Gastrocnemius medialis (tissue), 4 donors: ENCODE results near the gene CGB3. TPM values are rescaled to one million over a fixed set of nuclear protein-coding genes. Genes with fewer than 3 reads are reported as not detected.
A peak's percentile ranks its signal among the peaks of the same experiment; 100 is the strongest.
"Not testable (repeated sequence)": the region's sequence is repeated elsewhere in the genome, so short reads cannot be mapped to it uniquely, and the experiment has no call there.

Experiments
- ATAC-seq, 2 donors: fragments of 150-250 bp; one replicate each; pipeline ENCODE4 v1.9.1; 2016
- DNase-seq, 2 donors: peaks; one replicate each; pipeline ENCODE4 v3.0.0-alpha.2; 2019
- H3K27ac ChIP-seq, 4 donors: fragments of 200-600 bp; sonication (generic); 1 replicate in 1 of 4; 2 replicates in 3 of 4; pipeline ENCODE4 v1.5.1; 2016 to 2018; ENCODE audit warnings: mild to moderate bottlenecking in 2 of 4, moderate library complexity in 1 of 4
- H3K27me3 ChIP-seq, 3 donors: fragments of 200-600 bp; sonication (generic) in 2 of 3; 1 replicate in 1 of 3; 2 replicates in 2 of 3; pipeline versions ENCODE4 v1.5.1 to v1.6.0; 2016 to 2019; ENCODE audit warnings: mild to moderate bottlenecking in 1 of 3, moderate library complexity in 1 of 3
- H3K36me3 ChIP-seq, 2 donors: fragments of 200-600 bp; sonication (generic) in 1 of 2; one replicate each; pipeline ENCODE4 v1.5.1; 2017 to 2018
- H3K4me1 ChIP-seq, 2 donors: fragments of 200-600 bp; sonication (generic) in 1 of 2; one replicate each; pipeline ENCODE4 v1.5.1; 2016 to 2017; ENCODE audit warnings: mild to moderate bottlenecking in 2 of 2
- H3K4me3 ChIP-seq, 4 donors: fragments of 200-600 bp; sonication (generic) in 3 of 4; 1 replicate in 1 of 4; 2 replicates in 3 of 4; pipeline ENCODE4 v1.5.1; 2016 to 2019; ENCODE audit warnings: mild to moderate bottlenecking in 2 of 4
- H3K9me3 ChIP-seq, 3 donors: fragments of 200-600 bp; sonication (generic) in 2 of 3; 1 replicate in 1 of 3; 2 replicates in 2 of 3; pipeline ENCODE4 v1.5.1; 2016 to 2019
- POLR2A ChIP-seq, 2 donors: fragments of 450-650 bp; IDR thresholded peaks; one replicate each; pipeline ENCODE4 v1.6.1; 2017; ENCODE audit warnings: antibody characterized with exemption in 2 of 2, mild to moderate bottlenecking in 2 of 2, moderate library complexity in 2 of 2
- in situ Hi-C, 4 donors: fragments of 200-750 bp; cut with MboI; loops; one replicate each; pipeline versions ENCODE4 v1.15.0 to v1.8.0; 2017; ENCODE audit warnings: low sequenced_read_pairs in 4 of 4
- intact Hi-C: fragments of 100-400 bp; cut with DNase I; formaldehyde crosslinking; loops from one replicate; pipeline ENCODE4 v1.15.1; 2023; ENCODE audit warnings: low total_unique reads
- total RNA-seq, 4 donors: library from RNA; depleted of rRNA; stranded (reverse); fragments of >200 nt; gene quantifications; one replicate each; pipeline versions ENCODE4 v1.1.0 to v1.2.3, GENCODE V29; 2016
- TF ChIP-seq, protein P1 (sequence below), 5 experiments: fragments of 450-650 bp in 3 of 5; fragments of 200-600 bp in 2 of 5; sonication (generic) in 2 of 5; IDR thresholded peaks in 4 of 5; conservative IDR thresholded peaks in 1 of 5; 1 replicate in 4 of 5; 2 replicates in 1 of 5; pipeline ENCODE4 v1.5.1; 2016 to 2019; ENCODE audit warnings: antibody characterized with exemption in 5 of 5, mild to moderate bottlenecking in 3 of 5, moderate library complexity in 3 of 5

Gene CGB3
- total RNA-seq, 4 donors from 2014 or later, result not detected

DNA sequence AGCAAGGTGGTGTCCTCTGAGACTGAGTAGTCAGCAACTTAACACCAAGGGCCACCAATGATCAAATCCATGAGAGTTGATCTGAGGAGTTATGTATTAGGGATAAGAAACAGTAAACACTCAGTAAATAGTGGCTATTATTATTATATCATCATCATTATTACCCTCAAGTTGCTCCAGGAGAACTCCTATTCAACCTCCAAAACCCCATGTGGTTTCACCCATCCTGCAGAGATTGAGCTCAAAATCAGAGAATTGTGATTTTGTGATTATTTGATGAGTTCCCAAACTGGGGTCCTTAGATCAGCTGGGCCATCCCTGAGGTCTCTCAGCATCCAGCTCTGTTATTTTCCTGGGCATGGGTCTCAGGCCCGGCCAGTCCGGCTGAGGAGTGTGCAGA lies 36.9 kb upstream of the CGB3 start:
- H3K9me3 ChIP-seq, result no peaks in the 10 kb centered on the region
- intact Hi-C loops, result no loop called here
- no peak for ATAC-seq
- in situ Hi-C loops, result no loop called here
- peaks cover 13 to 35% of the 10 kb centered on the region in 2 donors for H3K4me1 ChIP-seq
- no peaks in the 10 kb centered on the region for H3K36me3 ChIP-seq
- H3K27me3 ChIP-seq, result peaks cover 0 to under 1% (median 0%) of the 10 kb centered on the region in 3 donors
- DNase-seq, result no peak
- no peak for TF ChIP-seq POLR2A (IDR thresholded peaks at IDR 0.05)
- TF ChIP-seq, protein P1, sequence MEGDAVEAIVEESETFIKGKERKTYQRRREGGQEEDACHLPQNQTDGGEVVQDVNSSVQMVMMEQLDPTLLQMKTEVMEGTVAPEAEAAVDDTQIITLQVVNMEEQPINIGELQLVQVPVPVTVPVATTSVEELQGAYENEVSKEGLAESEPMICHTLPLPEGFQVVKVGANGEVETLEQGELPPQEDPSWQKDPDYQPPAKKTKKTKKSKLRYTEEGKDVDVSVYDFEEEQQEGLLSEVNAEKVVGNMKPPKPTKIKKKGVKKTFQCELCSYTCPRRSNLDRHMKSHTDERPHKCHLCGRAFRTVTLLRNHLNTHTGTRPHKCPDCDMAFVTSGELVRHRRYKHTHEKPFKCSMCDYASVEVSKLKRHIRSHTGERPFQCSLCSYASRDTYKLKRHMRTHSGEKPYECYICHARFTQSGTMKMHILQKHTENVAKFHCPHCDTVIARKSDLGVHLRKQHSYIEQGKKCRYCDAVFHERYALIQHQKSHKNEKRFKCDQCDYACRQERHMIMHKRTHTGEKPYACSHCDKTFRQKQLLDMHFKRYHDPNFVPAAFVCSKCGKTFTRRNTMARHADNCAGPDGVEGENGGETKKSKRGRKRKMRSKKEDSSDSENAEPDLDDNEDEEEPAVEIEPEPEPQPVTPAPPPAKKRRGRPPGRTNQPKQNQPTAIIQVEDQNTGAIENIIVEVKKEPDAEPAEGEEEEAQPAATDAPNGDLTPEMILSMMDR (IDR thresholded peaks at IDR 0.05 in 4 of 5, conservative IDR thresholded peaks at IDR 0.05 in 1 of 5), result no peak
- no peak overlapping the region for H3K4me3 ChIP-seq
- H3K27ac ChIP-seq, result no peak overlapping the region

DNA sequence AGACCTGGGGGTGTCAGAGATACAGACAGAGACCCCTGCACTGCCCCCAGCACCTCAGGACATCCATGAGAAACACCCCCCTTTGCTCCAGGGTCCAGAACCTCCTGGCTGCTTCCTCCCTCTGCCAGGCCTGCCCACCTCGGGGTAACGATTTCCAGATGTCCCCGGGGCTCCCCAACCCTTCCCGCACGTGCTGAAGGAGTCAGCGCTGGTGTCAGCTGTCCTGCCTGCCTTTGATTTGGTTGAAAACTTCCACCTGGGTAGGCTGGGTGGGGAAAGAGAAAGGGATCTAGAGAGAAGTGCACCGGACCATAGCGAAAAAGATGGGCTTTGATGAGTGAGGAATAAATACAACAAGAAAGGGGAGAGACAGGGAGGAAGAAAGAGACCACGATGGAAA lies 34.9 kb upstream of the CGB3 start:
- no peak overlapping the region for H3K4me3 ChIP-seq
- H3K27me3 ChIP-seq, result no peaks in the 10 kb centered on the region
- in situ Hi-C loops, result no loop called here
- H3K9me3 ChIP-seq, result no peaks in the 10 kb centered on the region
- DNase-seq (no peak), ATAC-seq (no peak)
- no peak for TF ChIP-seq POLR2A (IDR thresholded peaks at IDR 0.05)
- TF ChIP-seq, protein P1 (IDR thresholded peaks at IDR 0.05 in 4 of 5, conservative IDR thresholded peaks at IDR 0.05 in 1 of 5), result no peak
- no peak overlapping the region for H3K27ac ChIP-seq
- intact Hi-C loops, result no loop called here
- H3K4me1 ChIP-seq, result peaks cover 6 to 23% of the 10 kb centered on the region in 2 donors
- no peaks in the 10 kb centered on the region for H3K36me3 ChIP-seq

DNA sequence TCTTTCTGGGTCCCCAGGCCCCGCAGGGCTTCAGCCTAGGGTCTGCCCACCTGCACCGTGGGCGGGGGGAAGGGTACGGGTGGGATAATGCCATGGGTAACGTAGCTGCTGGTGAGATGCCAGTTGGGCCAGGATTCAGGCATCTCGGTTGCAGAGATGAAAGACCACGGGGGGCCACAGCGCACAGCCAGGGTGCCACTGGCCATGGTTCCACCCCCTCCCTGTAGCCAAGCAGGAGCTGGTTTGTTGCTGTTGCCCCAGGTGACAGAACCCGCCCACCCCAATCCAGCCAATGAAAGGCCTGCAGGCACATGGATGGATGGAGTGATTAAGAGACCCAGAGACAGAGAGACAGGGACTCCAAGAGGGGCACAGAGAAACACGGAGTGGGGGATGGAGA lies 34.4 kb upstream of the CGB3 start:
- Histone ChIP-seq H3K27ac (no peak overlapping the region), H3K36me3 (no peaks in the 10 kb centered on the region), H3K9me3 (no peaks in the 10 kb centered on the region), H3K27me3 (no peaks in the 10 kb centered on the region), H3K4me1 (peaks cover 6 to 23% of the 10 kb centered on the region in 2 donors), H3K4me3 (no peak overlapping the region)
- ATAC-seq (peak in 1 of 2 donors; percentile 12), DNase-seq (peak in 1 of 2 donors; percentile 55)
- in situ Hi-C loops, result no loop called here
- TF ChIP-seq, protein P1 (IDR thresholded peaks at IDR 0.05 in 4 of 5, conservative IDR thresholded peaks at IDR 0.05 in 1 of 5), result no peak
- no peak for TF ChIP-seq POLR2A (IDR thresholded peaks at IDR 0.05)
- intact Hi-C loops, result no loop called here

DNA sequence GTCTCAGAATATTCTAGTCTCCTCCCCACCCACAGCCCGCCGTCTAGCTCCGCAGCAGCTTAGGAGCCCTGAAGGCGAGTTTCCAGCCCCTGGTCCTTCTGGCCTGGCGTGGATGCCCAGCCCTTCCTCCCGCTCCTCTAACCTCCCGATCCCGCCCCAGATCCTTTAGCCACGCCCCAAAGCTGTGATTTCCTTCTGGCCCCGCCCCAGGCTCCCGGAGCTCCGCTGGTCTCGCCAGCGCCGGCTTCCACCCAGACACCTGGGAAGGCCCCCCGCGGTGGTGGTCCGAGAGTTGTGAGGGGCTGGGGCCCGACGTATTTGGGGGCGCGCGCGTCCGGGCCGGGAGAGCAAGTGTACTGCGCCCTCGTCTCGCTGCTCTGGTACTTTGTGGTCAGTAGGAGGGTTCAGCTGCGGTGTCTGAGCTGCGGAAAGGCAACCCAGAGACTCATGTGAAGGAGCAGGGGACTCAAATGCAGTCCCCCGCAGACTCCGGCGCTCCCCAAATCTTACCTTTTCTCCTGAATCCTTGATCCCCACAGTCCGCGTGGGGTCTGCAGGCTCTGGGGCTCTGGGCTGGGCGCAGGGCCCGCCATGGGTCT lies 33.6 kb upstream of the CGB3 start, which contains the start of gene CGB7:
Gene CGB7, minus strand, starts transcription at position 114 of the 599 bp plus-strand sequence. CDS start 2,374 bp downstream, outside the sequence.
- Histone ChIP-seq H3K4me1 (peaks cover 6 to 23% of the 10 kb centered on the region in 2 donors), H3K9me3 (no peaks in the 10 kb centered on the region), H3K27me3 (no peaks in the 10 kb centered on the region), H3K36me3 (no peaks in the 10 kb centered on the region), H3K4me3 (peak within 1 kb of the TSS; percentile 49 to 77 (median 68)), H3K27ac (peak within 1 kb of the TSS; percentile 64 to 74 (median 70))
- ATAC-seq (peak; percentile 73 to 77), DNase-seq (peak; percentile 47 to 70)
- intact Hi-C loops, result no loop called here
- in situ Hi-C loops, result no loop called here
- TF ChIP-seq POLR2A (IDR thresholded peaks at IDR 0.05), result peak; percentile 20 to 37
- TF ChIP-seq, protein P1 (IDR thresholded peaks at IDR 0.05 in 4 of 5, conservative IDR thresholded peaks at IDR 0.05 in 1 of 5), result no peak

DNA sequence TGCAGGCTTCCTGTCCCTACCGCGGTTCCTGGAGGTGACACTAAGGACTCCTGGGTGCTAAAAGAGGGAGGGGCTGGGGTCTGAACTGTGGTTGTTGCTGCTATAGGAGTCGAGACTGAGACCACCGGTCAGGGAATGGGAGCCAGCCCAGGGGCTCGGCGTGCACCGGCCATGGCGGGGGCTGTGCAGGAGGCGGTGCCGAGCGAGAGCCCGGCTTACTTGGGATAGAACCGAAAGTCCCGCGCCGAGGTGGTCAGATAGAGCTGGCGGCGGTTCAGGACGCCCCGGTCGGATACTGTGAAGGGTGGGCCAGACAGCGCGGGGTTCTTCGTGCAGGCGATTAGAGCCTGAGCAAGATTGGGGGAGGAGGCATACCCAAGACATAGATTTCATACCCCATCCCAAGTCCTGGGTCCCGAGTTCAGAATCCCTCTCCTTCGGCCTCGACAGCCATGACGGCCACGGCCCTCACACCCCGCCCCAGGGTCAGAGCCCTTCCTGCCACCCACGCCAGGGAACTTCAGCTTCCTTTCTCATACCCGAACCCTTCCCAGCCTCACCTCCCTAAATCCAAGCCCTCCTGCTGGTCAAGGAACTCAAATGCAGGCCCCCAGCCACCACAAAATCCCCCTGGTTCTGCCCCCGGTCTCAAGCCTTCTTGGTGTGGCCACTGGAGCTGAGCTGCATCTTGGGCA lies 32.9 kb upstream of the CGB3 start:
- ATAC-seq, result peak; percentile 25 to 27
- in situ Hi-C loops, DNase-seq, H3K27me3 ChIP-seq, H3K9me3 ChIP-seq, H3K36me3 ChIP-seq: not testable (repeated sequence)
- H3K4me3 ChIP-seq, result peak overlapping the region; percentile 49 to 77 (median 68)
- peaks cover 6 to 23% of the 10 kb centered on the region in 2 donors for H3K4me1 ChIP-seq
- intact Hi-C loops, result loop anchor here (1.0 kb wide), 1 partner anchor 17 kb away; no protein-coding TSS in a partner anchor
- peak overlapping the region; percentile 64 to 74 (median 67) for H3K27ac ChIP-seq
